Measurements from ENCODE around the gene VAV1.

- no peak for TF ChIP-seq CTCF (IDR thresholded peaks at IDR 0.05; ENCODE audit: poor library complexity, severe bottlenecking)
- no peak for TF ChIP-seq TAF1 (IDR thresholded peaks at IDR 0.05; ENCODE audit: low read depth)
These were observed 93.3 kb downstream of the VAV1 start for GRCh38 chr19:6865849-6866248.
